ENCODE results near the gene CFI.
A peak's percentile ranks its signal among the peaks of the same experiment; 100 is the strongest.

GRCh38 chr4:109826719-109827118 lies 24.9 kb upstream of the CFI start:
- no peak for TF ChIP-seq EZH2 (IDR thresholded peaks at IDR 0.05; ENCODE audit: borderline replicate concordance, low read depth, low read length, severe bottlenecking)
- TF ChIP-seq, protein P1, sequence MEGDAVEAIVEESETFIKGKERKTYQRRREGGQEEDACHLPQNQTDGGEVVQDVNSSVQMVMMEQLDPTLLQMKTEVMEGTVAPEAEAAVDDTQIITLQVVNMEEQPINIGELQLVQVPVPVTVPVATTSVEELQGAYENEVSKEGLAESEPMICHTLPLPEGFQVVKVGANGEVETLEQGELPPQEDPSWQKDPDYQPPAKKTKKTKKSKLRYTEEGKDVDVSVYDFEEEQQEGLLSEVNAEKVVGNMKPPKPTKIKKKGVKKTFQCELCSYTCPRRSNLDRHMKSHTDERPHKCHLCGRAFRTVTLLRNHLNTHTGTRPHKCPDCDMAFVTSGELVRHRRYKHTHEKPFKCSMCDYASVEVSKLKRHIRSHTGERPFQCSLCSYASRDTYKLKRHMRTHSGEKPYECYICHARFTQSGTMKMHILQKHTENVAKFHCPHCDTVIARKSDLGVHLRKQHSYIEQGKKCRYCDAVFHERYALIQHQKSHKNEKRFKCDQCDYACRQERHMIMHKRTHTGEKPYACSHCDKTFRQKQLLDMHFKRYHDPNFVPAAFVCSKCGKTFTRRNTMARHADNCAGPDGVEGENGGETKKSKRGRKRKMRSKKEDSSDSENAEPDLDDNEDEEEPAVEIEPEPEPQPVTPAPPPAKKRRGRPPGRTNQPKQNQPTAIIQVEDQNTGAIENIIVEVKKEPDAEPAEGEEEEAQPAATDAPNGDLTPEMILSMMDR (IDR thresholded peaks at IDR 0.05; ENCODE audit: borderline replicate concordance, extremely low read depth, low read length, poor library complexity, severe bottlenecking): peak; percentile 65
